Peyer's patch (tissue), 4 donors: ENCODE data around the gene HSD17B1.

ENCODE experiments used
- CTCF ChIP-seq, 6 experiments: fragments of 450-650 bp in 4 of 6; fragments of 200-600 bp in 2 of 6; sonication (generic) in 1 of 6; IDR thresholded peaks; one replicate each; pipeline ENCODE4 v1.5.1; 2017 to 2019; ENCODE audit warnings: antibody characterized with exemption in 6 of 6, mild to moderate bottlenecking in 3 of 6, moderate library complexity in 1 of 6
- POLR2A ChIP-seq, 2 donors: fragments of 450-650 bp; IDR thresholded peaks; one replicate each; pipeline ENCODE4 v1.5.1; 2017; ENCODE audit warnings: antibody characterized with exemption in 2 of 2, mild to moderate bottlenecking in 2 of 2, moderate library complexity in 2 of 2

- no peak for TF ChIP-seq CTCF (IDR thresholded peaks at IDR 0.05)
- no peak for TF ChIP-seq POLR2A (IDR thresholded peaks at IDR 0.05)
Observed at GRCh38 chr17:42577140-42577531, 24.4 kb downstream of the HSD17B1 start.
